ENCODE results near the gene NXPH1.

GRCh38 chr7:8480527-8480926, 47.1 kb downstream of the NXPH1 start:
- TF ChIP-seq POLR2A (IDR thresholded peaks at IDR 0.05; ENCODE audit: low read length) (no peak), GATA1 (IDR thresholded peaks at IDR 0.05; ENCODE audit: low read depth, low read length) (no peak)

Measured in erythroblast (primary cell).